ENCODE measurements around the gene DLG3.
"Not testable (repeated sequence)": the region's sequence is repeated elsewhere in the genome, so short reads cannot be mapped to it uniquely, and the experiment has no call there.

The DLG3 gene

GRCh38 chrX:70444326-70444945, at the start of gene DLG3:
Gene DLG3 (plus strand): TSS chrX:70444835. CDS start chrX:70445202, 367 bp downstream.
- peak; percentile 69 for DNase-seq

- DNase-seq, result no peak
These were observed 45.7 kb upstream of the DLG3 start for GRCh38 chrX:70398899-70399298.

- DNase-seq, result not testable (repeated sequence)
These were observed 44.5 kb upstream of the DLG3 start for GRCh38 chrX:70400181-70400580.

DNA sequence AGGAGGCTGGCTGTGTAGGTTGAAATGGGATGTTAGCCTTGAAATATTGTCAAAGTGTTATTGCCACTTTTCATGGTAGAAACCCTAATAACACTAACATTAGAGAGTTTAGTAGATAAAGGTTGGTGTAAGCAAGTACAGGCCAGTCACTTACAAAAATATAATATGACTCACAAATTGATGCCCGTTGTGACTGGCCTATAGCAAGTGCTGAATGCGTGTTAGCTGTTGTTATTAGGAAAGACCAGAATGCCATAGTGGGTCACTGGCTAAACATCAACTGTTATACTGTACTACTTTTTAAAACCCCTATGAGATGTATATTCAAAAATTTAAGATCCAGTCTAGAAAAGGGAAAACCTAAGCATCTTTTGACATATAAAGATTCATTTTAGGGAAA, 41.9 kb upstream of the DLG3 start:
- DNase-seq, result no peak

- no peak for DNase-seq
These were observed 39.6 kb upstream of the DLG3 start for GRCh38 chrX:70405003-70405402.

DNA sequence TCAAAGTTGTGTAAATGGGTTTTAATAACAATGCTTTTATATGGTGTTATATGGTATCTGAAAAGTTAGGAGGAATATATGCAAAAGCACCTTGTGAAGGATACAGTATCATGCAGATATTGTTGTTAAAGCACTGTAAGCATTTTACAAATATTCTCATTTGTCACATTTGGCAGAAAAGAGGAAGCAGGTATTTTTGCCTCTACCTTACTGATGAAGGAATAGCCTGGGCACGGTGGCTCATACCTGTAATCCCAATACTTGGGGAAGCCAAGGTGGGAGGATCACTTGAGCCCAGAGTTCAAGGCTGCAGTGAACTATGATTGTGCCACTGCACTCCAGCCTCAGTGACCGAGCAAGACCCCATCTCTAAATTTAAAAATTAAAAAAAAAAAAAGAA, 33.7 kb upstream of the DLG3 start:
- no peak for DNase-seq

DNA sequence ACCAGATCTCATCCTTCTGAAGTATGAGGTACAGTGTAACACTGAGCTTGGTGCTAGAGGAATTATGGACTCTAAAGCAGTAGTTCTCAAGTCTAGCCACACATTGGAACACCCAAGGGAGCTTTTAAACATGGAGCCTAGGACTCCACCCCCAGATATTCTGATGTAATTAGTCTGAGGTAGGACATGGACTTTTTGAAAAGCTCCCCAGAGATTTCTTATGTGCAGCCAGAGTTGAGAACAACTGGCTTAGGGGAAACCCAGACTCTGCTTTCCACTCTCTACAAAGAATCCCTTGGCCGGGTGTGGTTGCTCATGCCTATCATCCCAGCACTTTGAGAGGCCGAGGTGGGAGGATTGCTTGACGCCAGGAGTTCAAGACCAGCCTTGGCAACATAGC, 33.2 kb upstream of the DLG3 start:
- no peak for DNase-seq

DNA sequence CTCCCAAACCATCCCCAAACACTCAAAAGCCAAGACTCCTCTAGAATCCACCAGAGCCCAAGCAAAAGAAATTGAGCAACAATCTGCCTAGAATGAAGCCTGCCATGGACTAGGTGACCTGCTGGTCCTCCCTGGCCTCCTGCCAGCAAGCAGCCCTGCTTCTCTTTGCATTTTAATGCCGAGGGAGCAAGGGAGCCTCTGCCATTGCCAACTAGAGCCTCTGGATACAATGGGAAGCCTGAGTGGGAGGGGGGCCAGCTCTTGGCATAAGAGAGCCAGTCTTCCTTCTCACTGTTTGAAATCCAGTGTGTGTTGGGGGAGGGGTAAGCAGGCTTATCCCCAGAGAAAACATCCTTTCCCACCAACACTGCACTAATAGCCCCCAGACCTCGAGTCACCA, 23.0 kb upstream of the DLG3 start:
- peak; percentile 20 for DNase-seq

GRCh38 chrX:70422851-70423341, 21.7 kb upstream of the DLG3 start, which contains the start of gene GDPD2:
Gene GDPD2 (plus strand): TSS chrX:70423314. CDS start chrX:70424985, 1,671 bp downstream.
- DNase-seq, result peak; percentile 74

GRCh38 chrX:70423936-70424675, 20.5 kb upstream of the DLG3 start:
- DNase-seq, result no peak

- no peak for DNase-seq
These were observed 19.8 kb upstream of the DLG3 start for GRCh38 chrX:70424801-70425200.

DNA sequence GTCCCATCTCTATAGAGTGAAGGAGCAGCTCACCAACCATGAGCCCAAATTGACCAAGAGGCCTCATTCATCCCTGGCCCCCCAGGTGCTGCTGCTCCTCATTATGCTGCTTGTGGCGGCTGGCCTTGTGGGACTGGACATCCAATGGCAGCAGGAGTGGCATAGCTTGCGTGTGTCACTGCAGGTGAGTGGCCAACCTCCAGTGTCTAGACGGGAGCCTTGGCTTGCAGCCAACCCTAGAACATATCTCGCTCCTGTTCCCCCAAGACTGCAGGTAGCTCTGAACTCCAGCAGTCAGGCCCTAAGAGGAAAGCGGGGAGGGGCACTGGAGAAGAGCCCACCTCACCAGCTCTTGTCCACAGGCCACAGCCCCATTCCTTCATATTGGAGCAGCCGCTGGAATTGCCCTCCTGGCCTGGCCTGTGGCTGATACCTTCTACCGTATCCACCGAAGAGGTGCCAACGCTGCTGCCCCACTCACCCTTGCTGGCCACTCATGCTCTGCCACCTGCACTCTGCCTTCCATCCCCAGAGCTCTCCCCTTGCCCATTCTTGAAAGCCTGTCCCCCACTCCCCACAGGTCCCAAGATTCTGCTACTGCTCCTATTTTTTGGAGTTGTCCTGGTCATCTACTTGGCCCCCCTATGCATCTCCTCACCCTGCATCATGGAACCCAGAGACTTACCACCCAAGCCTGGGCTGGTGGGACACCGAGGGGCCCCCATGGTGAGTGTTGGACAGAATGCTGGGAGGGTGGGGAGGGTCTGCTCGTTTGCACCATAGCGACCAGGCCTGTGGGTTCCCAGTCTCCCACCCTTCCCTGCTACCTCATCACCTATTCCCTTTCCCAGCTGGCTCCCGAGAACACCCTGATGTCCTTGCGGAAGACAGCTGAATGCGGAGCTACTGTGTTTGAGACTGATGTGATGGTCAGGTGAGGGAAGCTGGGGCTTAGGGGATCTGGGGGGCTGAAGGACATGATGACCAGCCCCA, 18.1 kb upstream of the DLG3 start:
- no peak for DNase-seq

GRCh38 chrX:70427365-70427764, 17.3 kb upstream of the DLG3 start:
- DNase-seq, result no peak

GRCh38 chrX:70429759-70430158, 14.9 kb upstream of the DLG3 start:
- DNase-seq, result no peak

DNA sequence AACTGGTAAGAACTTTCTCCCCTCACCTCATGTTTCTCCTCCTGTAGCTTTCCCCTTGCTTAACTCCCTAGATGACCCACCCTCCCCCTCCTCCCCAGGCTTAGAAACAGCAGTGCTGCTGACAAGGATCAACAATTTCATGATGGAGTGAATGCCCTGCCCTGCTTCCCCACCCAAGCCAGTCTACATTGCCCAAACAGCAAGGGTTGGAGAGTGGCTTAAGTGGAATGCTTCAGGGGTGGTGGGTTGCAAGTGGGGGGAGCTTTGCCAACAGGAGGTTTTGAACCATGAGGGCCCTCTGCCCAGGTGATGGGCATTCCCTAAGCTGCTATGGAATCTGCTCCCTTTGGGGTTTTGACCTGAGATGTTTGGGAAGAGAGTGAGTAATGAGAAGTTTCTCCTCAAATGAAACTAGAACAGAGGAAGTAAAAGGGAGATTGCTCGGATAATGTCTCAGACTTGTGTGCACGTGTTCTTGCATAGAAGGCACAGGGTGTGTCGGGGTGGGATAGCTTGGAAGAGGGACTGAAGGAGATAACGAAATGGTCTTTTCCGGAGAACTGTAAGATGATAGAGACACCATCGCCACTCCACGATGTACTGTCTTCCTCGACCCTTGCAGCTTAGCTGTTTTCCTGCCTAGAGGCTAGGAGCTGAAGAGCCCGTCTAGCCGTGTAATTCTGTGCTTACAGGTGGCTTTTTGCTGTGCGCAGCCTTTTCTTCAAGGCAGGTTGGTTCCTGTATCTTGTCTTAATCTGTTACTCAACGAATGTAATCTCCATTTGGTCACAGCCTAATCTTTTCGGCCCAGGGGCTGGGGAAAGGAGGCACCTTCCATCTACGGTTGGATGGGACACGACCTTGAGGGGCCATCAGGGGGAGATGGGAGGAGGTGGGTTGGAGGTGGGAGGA, 11.4 kb upstream of the DLG3 start:
- no peak for DNase-seq

DNA sequence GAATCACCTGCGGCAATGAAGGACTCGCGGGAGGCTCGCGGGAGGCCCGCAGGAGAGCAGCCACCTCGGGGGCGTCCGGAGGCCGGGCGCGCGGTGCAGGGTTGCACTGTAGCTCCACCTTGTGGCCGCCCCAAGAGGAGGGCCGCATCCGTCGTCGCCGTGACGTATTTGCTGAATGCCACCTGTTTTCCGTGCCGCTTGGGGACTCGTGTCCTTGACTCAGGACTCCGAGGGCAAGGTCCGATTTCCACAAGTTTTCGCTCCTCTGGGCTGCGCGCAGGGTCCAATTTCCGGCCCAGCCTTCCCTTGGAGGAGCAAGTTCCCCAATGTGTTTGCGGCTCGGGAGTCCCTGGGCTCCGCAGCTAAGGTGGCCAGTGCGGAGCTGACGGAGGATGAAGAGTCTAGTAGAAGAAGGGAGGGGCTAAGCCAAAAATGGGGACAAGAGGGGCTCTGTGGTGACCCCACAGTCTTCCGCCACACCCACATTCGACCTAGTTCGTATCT, 10.7 kb upstream of the DLG3 start:
- DNase-seq, result peak; percentile 88

DNA sequence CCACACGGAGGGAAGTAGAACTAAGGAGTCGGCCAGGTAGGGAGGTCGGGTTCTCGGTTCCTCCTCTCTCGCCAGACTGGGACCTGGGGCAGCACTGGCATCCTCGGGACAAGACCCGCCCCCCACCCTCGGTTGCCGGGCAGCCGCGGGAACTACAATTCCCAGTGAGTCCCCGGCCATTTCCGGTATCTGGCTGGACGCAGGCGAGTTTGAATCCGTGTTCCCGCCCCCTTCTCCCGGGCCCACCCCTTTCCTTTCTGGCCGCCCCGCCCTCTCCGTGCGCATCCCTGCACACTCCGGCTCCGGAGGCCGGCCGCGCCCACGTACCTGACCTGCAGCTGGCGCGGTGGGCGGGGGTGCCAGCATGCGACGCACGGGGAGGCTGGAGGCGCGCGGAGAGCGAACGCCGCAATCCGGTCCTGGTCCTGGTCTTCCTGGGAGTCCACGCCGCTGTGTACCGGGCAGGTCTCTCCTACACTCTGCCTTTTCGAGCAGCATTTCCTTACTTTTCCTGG, 10.2 kb upstream of the DLG3 start:
- DNase-seq, result peak; percentile 95

- no peak for DNase-seq
These were observed 9.6 kb upstream of the DLG3 start for GRCh38 chrX:70434914-70435586.

- peak; percentile 84 for DNase-seq
These were observed 8.3 kb upstream of the DLG3 start for GRCh38 chrX:70436343-70436742.

DNA sequence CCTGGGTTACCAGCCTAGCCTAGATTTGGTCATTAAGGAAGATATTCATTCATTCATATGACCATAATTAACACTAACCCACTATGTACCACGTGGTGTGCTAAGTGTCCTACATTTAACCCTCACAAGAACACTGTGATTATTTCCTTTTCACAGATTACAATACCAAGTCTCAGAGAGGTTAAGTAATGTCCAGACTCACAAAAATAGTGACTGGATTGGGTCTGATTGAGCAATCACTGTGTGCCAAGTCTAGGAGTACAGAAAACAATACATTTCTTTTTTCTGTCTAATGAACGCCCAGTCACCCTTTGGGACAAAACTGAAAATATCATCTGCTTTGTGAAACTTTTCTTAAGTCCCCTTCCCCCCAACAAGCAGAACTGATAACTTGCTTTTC, 7.6 kb upstream of the DLG3 start:
- DNase-seq, result no peak

Data from NCI-H82 (cell line).